ENCODE results near the gene CCDC169. TPM values are rescaled to one million over a fixed set of nuclear protein-coding genes. Genes with fewer than 3 reads are reported as not detected.
"Not testable (repeated sequence)": the region's sequence is repeated elsewhere in the genome, so short reads cannot be mapped to it uniquely, and the experiment has no call there.

CCDC169 gene
- total RNA-seq, 1 donor from 2014 or later: 7.0 TPM

DNA sequence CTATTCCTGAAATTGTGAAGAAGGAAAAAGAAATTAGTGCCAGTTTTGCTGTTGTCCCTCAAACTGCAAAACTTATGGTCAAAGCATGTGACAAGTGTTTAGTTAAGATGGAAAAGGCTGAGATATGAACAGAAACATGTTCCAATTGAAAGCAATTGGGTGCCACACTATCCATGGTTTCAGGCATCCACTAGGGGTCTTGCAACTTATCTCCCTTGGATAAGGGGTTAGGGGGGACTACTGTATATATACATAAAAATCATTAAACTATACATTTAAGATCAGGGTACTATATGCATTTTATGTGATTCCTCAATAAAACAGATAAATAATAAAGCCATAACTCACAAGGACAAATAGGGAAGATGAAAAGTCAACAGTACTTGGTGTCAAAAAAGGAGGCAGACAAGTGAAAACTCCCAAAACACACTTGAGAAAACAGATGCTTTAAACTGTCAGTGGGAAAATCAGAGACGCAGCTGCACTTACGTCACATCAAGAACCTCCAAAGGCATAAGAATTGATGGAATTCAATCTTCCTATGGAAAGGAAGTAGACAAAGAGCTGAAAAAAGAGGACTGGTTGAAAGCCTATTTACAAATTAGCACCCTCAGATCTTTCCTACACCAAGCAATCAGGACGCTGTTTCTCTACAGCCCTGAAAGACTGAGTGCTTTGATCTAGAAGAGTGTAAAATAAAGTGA is 40.5 kb upstream of the CCDC169 start:
- H3K27me3 Mint-ChIP-seq (ENCODE audit: unreplicated experiment): no peaks in the 10 kb centered on the region
- H3K4me3 Mint-ChIP-seq (ENCODE audit: unreplicated experiment): no peak overlapping the region
- no peaks in the 10 kb centered on the region for H3K9me3 Mint-ChIP-seq (ENCODE audit: unreplicated experiment)
- H3K4me1 Mint-ChIP-seq (ENCODE audit: low read depth, unreplicated experiment): no peaks in the 10 kb centered on the region
- no peak for DNase-seq
- no peak for TF ChIP-seq CTCF (IDR thresholded peaks at IDR 0.05; ENCODE audit: partially characterized antibody, unreplicated experiment)
- H3K27ac Mint-ChIP-seq (ENCODE audit: unreplicated experiment): no peak overlapping the region
- no peaks in the 10 kb centered on the region for H3K36me3 Mint-ChIP-seq (ENCODE audit: unreplicated experiment)

- no peak for TF ChIP-seq CTCF (IDR thresholded peaks at IDR 0.05; ENCODE audit: partially characterized antibody, unreplicated experiment)
- H3K9me3 Mint-ChIP-seq (ENCODE audit: unreplicated experiment): no peaks in the 10 kb centered on the region
- H3K27me3 Mint-ChIP-seq (ENCODE audit: unreplicated experiment): no peaks in the 10 kb centered on the region
- no peak overlapping the region for H3K27ac Mint-ChIP-seq (ENCODE audit: unreplicated experiment)
- no peak for DNase-seq
- H3K4me3 Mint-ChIP-seq (ENCODE audit: unreplicated experiment): no peak overlapping the region
- no peaks in the 10 kb centered on the region for H3K4me1 Mint-ChIP-seq (ENCODE audit: low read depth, unreplicated experiment)
- H3K36me3 Mint-ChIP-seq (ENCODE audit: unreplicated experiment): no peaks in the 10 kb centered on the region
These were observed 35.4 kb upstream of the CCDC169 start for GRCh38 chr13:36332986-36333385.

DNA sequence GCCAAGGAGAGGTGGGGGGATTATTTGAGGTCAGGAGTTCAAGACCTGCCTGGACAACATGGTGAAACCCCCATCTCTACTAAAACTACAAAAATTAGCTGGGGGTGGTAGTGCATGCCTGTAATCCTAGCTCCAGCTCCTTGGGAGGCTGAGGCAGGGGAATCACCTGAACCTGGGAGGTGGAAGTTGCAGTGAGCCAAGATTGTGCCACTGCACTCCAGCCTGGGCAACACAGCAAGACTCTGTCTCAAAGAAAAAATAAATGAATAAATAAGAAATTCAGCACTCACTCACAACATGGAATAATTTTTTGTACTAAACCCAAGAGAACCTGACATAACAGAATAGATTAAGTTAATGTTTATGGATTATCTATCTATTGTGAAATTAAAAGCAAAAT is 34.6 kb upstream of the CCDC169 start:
- H3K4me1 Mint-ChIP-seq (ENCODE audit: low read depth, unreplicated experiment); H3K9me3 Mint-ChIP-seq (ENCODE audit: unreplicated experiment); H3K27ac Mint-ChIP-seq (ENCODE audit: unreplicated experiment); H3K36me3 Mint-ChIP-seq (ENCODE audit: unreplicated experiment); DNase-seq; H3K4me3 Mint-ChIP-seq (ENCODE audit: unreplicated experiment); H3K27me3 Mint-ChIP-seq (ENCODE audit: unreplicated experiment): not testable (repeated sequence)

DNA sequence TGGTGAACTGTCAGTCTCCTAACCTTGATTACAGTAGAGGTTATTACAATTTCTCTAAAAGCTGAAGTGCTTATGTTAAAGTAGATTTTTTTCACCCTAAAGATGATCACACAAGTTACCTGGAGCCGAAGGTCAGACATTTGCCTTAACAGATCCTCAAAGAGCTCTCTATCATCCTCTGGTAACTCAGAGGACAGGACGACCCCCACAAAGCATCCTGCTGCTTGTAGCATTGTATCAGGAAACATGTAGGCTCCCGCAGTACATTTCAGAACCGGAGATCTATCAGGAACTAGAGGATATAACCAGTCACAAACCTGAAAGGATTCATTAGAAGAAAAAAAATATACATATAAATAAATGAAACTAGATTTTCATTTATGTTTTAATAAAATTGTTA is 33.7 kb upstream of the CCDC169 start:
- no peak for TF ChIP-seq CTCF (IDR thresholded peaks at IDR 0.05; ENCODE audit: partially characterized antibody, unreplicated experiment)
- H3K27me3 Mint-ChIP-seq (ENCODE audit: unreplicated experiment): no peaks in the 10 kb centered on the region
- no peak for DNase-seq
- H3K9me3 Mint-ChIP-seq (ENCODE audit: unreplicated experiment): no peaks in the 10 kb centered on the region
- no peak overlapping the region for H3K4me3 Mint-ChIP-seq (ENCODE audit: unreplicated experiment)
- H3K36me3 Mint-ChIP-seq (ENCODE audit: unreplicated experiment): no peaks in the 10 kb centered on the region
- H3K4me1 Mint-ChIP-seq (ENCODE audit: low read depth, unreplicated experiment): no peaks in the 10 kb centered on the region
- H3K27ac Mint-ChIP-seq (ENCODE audit: unreplicated experiment): no peak overlapping the region

GRCh38 chr13:36329361-36329760 is 31.7 kb upstream of the CCDC169 start:
- Mint-ChIP-seq H3K36me3 (ENCODE audit: unreplicated experiment) (no peaks in the 10 kb centered on the region), H3K4me1 (ENCODE audit: low read depth, unreplicated experiment) (no peaks in the 10 kb centered on the region), H3K27me3 (ENCODE audit: unreplicated experiment) (no peaks in the 10 kb centered on the region), H3K27ac (ENCODE audit: unreplicated experiment) (no peak overlapping the region), H3K4me3 (ENCODE audit: unreplicated experiment) (no peak overlapping the region), H3K9me3 (ENCODE audit: unreplicated experiment) (no peaks in the 10 kb centered on the region)
- no peak for TF ChIP-seq CTCF (IDR thresholded peaks at IDR 0.05; ENCODE audit: partially characterized antibody, unreplicated experiment)
- DNase-seq: no peak
